ENCODE data around the gene UBE2D4.
"Not testable (repeated sequence)": the region's sequence is repeated elsewhere in the genome, so short reads cannot be mapped to it uniquely, and the experiment has no call there.

Gene UBE2D4

GRCh38 chr7:43960933-43961332 is 34.7 kb downstream of the UBE2D4 start:
- DNase-seq (ENCODE audit: low read depth in 1 of 2, low spot score in 1 of 2) = no peak

- not testable (repeated sequence) for DNase-seq (ENCODE audit: low read depth in 1 of 2, low spot score in 1 of 2)
Measured at GRCh38 chr7:43966392-43966791, 40.2 kb downstream of the UBE2D4 start.

- DNase-seq (ENCODE audit: low read depth in 1 of 2, low spot score in 1 of 2) = not testable (repeated sequence)
Measured at GRCh38 chr7:43968172-43969040, 42.2 kb downstream of the UBE2D4 start.

DNA sequence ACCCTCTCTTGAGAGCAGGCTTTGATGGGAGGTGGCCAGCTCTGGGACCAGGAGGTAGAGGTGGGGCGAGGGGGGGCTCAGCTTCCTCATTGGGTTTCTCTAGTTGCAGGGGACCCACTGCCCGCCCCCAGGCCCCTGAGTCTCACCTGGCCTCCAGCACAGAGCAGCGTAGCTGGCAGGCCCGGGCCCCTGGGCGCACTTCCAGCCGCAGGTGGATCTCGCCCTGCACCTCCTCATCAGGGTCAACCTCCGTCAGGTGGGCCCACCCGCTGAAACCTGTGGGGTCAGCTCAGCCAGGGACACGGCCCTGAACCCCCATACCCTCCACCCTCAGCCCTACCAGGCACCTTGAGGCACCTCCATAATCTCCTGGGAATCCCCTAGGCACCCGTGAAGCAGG is 43.4 kb downstream of the UBE2D4 start:
- DNase-seq (ENCODE audit: low read depth in 1 of 2, low spot score in 1 of 2) = not testable (repeated sequence)

GRCh38 chr7:43970698-43971097 is 44.5 kb downstream of the UBE2D4 start:
- DNase-seq (ENCODE audit: low read depth in 1 of 2, low spot score in 1 of 2) = not testable (repeated sequence)

DNA sequence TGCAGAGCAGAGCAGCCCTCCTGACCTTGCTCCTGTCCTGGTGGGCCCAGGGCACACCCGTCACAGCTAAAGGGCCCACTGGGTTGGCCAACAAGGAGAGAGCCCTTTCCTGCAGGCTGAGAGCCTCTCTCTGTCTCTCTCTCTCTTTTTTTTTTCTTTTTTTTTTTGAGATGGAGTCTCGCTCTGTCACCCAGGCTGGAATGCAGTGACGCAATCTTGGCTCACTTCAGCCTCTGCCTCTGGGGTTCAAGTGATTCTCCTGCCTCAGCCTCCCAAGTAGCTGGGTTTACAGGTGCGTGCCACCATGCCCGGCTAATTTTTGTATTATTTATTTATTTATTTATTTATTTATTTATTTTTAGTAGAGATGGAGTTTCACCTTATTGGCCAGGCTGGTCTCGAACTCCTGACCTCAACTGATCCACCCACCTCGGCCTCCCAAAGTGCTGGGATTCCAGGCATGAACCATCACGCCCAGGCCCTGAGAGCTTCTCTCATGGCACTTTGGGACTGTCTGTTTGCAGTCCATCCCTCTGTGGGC is 47.9 kb downstream of the UBE2D4 start:
- not testable (repeated sequence) for DNase-seq (ENCODE audit: low read depth in 1 of 2, low spot score in 1 of 2)

- not testable (repeated sequence) for DNase-seq (ENCODE audit: low read depth in 1 of 2, low spot score in 1 of 2)
Measured at GRCh38 chr7:43974725-43975482, 48.7 kb downstream of the UBE2D4 start.

GRCh38 chr7:43977525-43977924 is 51.3 kb downstream of the UBE2D4 start:
- no peak for DNase-seq (ENCODE audit: low read depth in 1 of 2, low spot score in 1 of 2)

GRCh38 chr7:43978102-43978501 is 51.9 kb downstream of the UBE2D4 start:
- not testable (repeated sequence) for DNase-seq (ENCODE audit: low read depth in 1 of 2, low spot score in 1 of 2)

DNA sequence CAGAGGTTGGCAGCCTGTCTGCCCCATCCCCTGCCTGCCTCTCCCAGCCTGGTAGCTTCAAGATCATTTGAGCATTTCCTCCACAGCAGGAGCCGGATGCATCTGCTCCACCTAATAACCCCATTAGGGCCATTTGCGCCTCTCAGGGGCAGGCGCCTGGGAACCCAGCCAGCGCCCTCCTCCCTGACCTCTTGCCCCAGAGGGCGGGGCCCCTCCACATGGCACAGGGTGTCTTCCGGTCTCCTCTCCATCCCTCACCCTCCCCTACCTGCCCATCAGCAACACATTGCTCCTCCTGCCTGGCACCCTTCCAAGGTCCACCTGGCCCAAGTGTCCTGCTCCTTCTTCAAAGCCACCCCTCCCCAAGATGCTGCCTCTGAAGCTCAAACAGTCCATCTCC is 56.6 kb downstream of the UBE2D4 start:
- DNase-seq (ENCODE audit: low read depth in 1 of 2, low spot score in 1 of 2) = not testable (repeated sequence)

DNA sequence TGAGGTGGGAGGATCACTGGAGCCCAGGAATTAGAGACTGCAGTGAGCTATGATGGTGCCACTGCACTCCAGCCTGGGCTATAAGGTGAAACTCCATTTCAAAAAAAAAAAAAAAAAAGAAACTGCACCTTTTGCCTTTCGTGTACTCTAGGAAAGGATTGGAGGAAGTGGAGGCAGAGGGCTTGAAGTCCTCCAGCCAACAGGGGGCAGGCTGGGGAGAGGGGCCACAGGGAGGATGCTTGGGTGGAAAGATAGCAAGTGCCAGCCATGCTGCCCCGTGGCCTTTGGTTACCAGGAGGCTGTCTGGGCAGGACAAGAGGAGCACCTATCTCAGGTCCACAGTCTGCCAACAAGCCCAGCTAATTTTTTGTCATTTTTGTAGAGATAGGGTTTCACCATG is 57.5 kb downstream of the UBE2D4 start:
- not testable (repeated sequence) for DNase-seq (ENCODE audit: low read depth in 1 of 2, low spot score in 1 of 2)

GRCh38 chr7:43985904-43986864 is 59.9 kb downstream of the UBE2D4 start:
- DNase-seq (ENCODE audit: low read depth in 1 of 2, low spot score in 1 of 2) = peak; percentile 67 to 78

DNA sequence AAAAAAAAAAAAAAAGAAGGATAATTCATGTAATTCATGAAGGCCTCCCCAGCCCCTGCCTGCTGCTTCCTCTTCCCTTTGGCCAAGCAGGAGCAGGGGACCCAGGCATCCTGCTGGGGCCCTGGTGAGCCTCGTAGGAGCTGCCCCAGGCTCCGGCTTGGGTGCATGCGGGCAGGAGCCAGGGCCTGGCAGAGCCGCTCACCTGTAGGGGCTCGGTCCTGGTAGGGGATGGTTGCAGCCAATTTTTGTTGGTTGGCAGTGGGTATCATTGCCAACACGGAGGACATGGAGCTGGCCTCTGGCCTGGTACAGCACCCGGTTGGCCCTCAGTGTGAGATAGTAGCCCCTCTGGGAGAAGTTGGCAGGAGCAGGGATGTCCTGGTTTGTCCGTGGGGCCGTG is 61.2 kb downstream of the UBE2D4 start:
- not testable (repeated sequence) for DNase-seq (ENCODE audit: low read depth in 1 of 2, low spot score in 1 of 2)

DNA sequence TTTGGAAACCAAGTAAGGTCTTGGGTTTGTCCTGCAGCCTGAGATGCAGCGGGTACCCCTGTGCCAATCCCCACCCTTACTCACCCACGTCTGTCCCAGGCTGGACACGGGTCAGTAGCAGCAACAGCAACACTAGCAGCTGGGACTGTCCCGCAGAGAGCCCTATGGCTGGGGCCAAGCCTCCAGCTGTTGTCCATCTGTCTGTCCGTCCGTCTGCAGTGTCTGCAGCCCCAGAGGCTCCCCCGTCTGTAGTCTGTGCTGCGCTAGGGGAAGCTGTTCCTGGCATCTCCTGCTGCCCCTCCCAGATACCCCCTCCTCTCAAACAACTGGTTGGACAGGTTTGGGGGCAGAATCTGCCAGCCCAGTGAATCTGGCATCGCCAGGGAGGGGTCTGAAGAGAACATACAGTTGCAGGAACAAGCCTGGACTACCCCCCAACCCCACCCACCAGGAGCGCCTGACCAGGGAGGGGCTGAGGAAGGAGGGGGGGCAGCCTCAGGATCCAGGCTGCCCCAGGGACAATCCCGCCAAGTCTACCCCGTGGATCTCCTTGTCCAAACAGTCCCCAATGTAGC is 63.9 kb downstream of the UBE2D4 start:
- not testable (repeated sequence) for DNase-seq (ENCODE audit: low read depth in 1 of 2, low spot score in 1 of 2)

DNA sequence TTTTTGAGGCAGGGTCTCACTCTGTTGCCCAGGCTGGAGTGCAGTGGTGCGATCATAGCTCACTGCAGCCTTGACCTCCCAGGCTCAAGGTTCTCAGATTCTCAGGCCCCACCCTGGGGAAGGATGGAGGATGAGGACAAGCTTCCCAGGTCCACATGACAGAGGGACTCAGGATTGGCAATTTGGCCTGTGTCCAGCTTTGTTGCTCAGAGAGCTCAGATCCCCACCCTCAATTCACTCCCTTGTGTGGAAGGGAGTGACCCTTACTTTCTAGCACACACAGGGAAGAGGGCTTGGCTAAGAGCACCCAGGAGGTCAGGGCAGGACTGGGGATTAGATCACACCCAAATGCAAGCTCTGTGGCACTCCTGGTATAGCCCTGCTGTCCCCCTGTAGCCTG is 64.6 kb downstream of the UBE2D4 start:
- DNase-seq (ENCODE audit: low read depth in 1 of 2, low spot score in 1 of 2) = not testable (repeated sequence)

DNA sequence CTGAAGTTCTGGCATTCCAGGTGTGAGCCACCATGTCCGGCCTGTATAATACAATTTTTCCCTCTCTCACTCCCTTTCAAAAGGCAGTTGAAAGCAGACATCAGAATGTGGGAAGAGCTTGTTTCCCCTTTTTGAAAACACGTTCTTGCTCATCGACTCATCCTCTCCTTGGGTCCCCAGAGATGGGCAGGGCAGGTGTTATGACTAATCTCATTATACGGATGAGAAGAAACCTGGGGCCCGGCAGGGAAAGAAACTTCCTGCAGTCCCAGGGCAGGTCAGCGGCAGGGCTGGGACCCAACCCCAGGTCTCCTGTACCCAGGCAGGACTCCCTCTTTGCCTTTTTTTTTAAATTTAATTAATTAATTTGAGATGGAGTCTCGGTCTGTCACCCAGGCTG is 66.7 kb downstream of the UBE2D4 start:
- DNase-seq (ENCODE audit: low read depth in 1 of 2, low spot score in 1 of 2) = not testable (repeated sequence)

DNA sequence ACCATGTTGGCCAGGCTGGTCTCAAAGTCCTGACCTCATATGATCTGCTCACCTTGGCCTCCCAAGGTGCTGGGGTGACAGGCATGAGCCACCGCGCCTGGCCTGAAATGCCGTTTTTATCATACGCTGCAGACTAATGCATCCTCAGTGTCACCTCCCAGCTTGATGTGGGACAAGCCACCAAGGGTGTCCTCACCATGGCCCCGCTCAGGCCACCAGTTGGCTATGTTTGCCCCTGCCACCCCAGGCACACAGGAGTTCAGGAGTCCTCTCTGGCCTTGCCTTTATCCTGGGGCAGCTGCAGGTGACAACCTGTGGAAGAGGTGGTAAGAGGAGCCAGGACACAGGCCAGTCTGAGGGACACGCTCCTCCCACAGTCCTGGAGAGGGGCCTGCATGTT is 68.4 kb downstream of the UBE2D4 start:
- not testable (repeated sequence) for DNase-seq (ENCODE audit: low read depth in 1 of 2, low spot score in 1 of 2)

GRCh38 chr7:43997532-43997931 is 71.3 kb downstream of the UBE2D4 start, which contains the start of gene SPDYE1:
TSS of gene SPDYE1 (plus strand) at chr7:43997897. CDS start at chr7:43999950, 2,053 bp downstream.
- not testable (repeated sequence) for DNase-seq (ENCODE audit: low read depth in 1 of 2, low spot score in 1 of 2)

Measured in stimulated activated CD4-positive, alpha-beta T cell treated with anti-CD3 and anti-CD28 coated beads, Interleukin-15, amount 100 ng/mL, for 1 hour (primary cell).